Prostate gland (tissue), 2 donors: ENCODE data around the gene GLRX3. TPM values are rescaled to one million over a fixed set of nuclear protein-coding genes. Genes with fewer than 3 reads are reported as not detected.

Experiments used
- DNase-seq: peaks from one replicate; pipeline ENCODE4 v3.0.0-alpha.2; 2019; ENCODE audit warnings: low spot score
- H3K27ac ChIP-seq, 2 donors: fragments of 200-600 bp; sonication (generic); 2 replicates each; pipeline ENCODE4 v1.5.1; 2017 to 2019
- H3K27me3 ChIP-seq: fragments of 200-600 bp; sonication (generic); replicated peaks from 2 replicates; pipeline ENCODE4 v1.5.1; 2019; ENCODE audit not compliant: insufficient read depth
- H3K36me3 ChIP-seq, 2 donors: fragments of 200-600 bp; sonication (generic); 1 replicate in 1 of 2; 2 replicates in 1 of 2; pipeline versions ENCODE4 v1.5.1 to v1.8.1; 2017 to 2019
- H3K4me1 ChIP-seq: fragments of 200-600 bp; sonication (generic); replicated peaks from 2 replicates; pipeline ENCODE4 v1.5.1; 2019
- H3K4me3 ChIP-seq, 2 donors: fragments of 200-600 bp; sonication (generic); 2 replicates each; pipeline ENCODE4 v1.5.1; 2017 to 2019
- H3K9me3 ChIP-seq: fragments of 200-600 bp; sonication (generic); 2 replicates; pipeline ENCODE4 v1.5.1; 2017
- POLR2A ChIP-seq: fragments of 450-650 bp; IDR thresholded peaks from one replicate; pipeline ENCODE4 v1.6.1; 2016; ENCODE audit warnings: antibody characterized with exemption, mild to moderate bottlenecking
- POLR2AphosphoS5 ChIP-seq: sonication (generic); formaldehyde crosslinking; IDR thresholded peaks from one replicate; pipeline ENCODE4 v1.6.1; 2017; ENCODE audit warnings: antibody characterized with exemption
- WGBS: methylation state at CpG from one replicate; pipeline ENCODE4 v1.1.5; 2018; 5-methylcytosine and 5-hydroxymethylcytosine counted together
- intact Hi-C: fragments of 100-400 bp; cut with DNase I; formaldehyde crosslinking; loops from one replicate; pipeline ENCODE4 v1.14.2; 2022
- total RNA-seq, 2 donors: library from RNA; depleted of rRNA; stranded (reverse); fragments of >200 nt; gene quantifications; one replicate each; pipeline ENCODE4 v1.1.0, GENCODE V29; 2016
- TF ChIP-seq, protein P1 (sequence below), 4 experiments: fragments of 200-600 bp in 2 of 4; fragments of 450-650 bp in 2 of 4; sonication (generic) in 2 of 4; IDR thresholded peaks; 1 replicate in 3 of 4; 2 replicates in 1 of 4; pipeline ENCODE4 v1.5.1; 2016 to 2019; ENCODE audit warnings: antibody characterized with exemption in 4 of 4, mild to moderate bottlenecking in 2 of 4, moderate library complexity in 2 of 4

GLRX3 gene
- total RNA-seq, 2 donors from 2014 or later, result 32.6 to 40.7 TPM

DNA sequence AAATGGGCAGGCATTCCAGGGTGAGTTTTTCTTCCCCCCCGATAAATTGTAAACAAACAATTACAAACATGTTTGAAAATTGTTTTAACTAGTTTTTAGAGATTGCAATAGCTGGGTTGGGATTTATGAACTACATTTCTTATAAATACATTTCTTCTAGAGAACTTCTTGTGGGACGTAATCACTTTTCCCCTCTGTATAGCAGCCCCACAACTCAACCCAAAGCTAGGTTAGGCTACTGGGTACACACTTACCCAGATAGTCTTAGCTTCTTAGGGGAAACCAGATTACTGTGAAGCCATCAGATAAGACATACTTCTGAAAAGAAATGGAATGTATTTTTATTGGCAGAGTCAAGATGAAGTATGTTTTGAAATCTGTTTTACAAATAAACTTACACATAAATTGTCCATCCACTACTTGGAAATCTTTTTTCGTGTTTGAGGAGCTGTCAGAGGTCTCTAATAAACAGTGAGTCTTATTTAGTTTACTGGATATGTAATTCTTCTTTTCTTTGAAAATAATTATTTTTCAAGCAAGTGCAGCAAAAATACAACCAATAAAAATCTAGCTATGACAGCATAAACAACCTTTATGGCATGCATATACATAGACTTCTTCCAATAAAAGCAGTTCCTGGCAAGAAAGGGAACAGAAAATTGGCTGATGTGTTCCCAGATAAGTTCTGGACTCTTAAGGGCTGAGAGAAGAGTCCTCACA, 8.0 kb upstream of the GLRX3 start:
- Histone ChIP-seq H3K36me3 (no peaks in the 10 kb centered on the region), H3K27me3 (no peaks in the 10 kb centered on the region), H3K4me3 (no peak overlapping the region), H3K4me1 (no peaks in the 10 kb centered on the region), H3K9me3 (no peaks in the 10 kb centered on the region), H3K27ac (no peak overlapping the region)
- TF ChIP-seq POLR2A (no peak), POLR2AphosphoS5 (no peak)
- TF ChIP-seq, protein P1, sequence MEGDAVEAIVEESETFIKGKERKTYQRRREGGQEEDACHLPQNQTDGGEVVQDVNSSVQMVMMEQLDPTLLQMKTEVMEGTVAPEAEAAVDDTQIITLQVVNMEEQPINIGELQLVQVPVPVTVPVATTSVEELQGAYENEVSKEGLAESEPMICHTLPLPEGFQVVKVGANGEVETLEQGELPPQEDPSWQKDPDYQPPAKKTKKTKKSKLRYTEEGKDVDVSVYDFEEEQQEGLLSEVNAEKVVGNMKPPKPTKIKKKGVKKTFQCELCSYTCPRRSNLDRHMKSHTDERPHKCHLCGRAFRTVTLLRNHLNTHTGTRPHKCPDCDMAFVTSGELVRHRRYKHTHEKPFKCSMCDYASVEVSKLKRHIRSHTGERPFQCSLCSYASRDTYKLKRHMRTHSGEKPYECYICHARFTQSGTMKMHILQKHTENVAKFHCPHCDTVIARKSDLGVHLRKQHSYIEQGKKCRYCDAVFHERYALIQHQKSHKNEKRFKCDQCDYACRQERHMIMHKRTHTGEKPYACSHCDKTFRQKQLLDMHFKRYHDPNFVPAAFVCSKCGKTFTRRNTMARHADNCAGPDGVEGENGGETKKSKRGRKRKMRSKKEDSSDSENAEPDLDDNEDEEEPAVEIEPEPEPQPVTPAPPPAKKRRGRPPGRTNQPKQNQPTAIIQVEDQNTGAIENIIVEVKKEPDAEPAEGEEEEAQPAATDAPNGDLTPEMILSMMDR (IDR thresholded peaks at IDR 0.05), result no peak
- 25% methylated on average over 3 of the region's 3 CpGs for WGBS
- no peak for DNase-seq
- intact Hi-C loops, result loop anchor here (10.0 kb wide), 1 partner anchor 1093 kb away; no protein-coding TSS in a partner anchor

DNA sequence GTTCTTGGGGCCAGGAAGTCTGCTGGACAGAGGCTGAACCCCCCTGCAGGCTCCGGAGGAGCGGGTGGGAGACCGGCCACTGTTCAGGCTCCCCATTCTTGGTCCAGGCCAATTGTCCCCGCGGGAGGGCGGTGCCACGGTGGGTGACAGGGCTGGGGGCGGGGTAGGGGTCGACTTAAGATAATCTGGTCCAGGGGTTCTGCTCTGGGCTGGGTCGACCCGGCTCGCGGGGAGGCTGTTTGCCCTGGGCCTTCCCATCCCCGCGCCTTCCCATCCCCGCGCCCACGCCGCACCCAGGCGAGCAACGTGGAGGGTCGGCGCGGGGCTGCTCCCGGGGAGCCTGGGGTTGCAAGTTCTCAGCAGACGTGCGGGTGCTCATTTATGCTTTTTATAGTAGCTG, 7.3 kb upstream of the GLRX3 start:
- Histone ChIP-seq H3K36me3 (no peaks in the 10 kb centered on the region), H3K27me3 (no peaks in the 10 kb centered on the region), H3K4me3 (no peak overlapping the region), H3K4me1 (no peaks in the 10 kb centered on the region), H3K27ac (no peak overlapping the region), H3K9me3 (no peaks in the 10 kb centered on the region)
- no peak for DNase-seq
- intact Hi-C loops, result loop anchor here (10.0 kb wide), 1 partner anchor 1094 kb away; no protein-coding TSS in a partner anchor
- 25% methylated on average over 27 of the region's 27 CpGs for WGBS
- TF ChIP-seq POLR2AphosphoS5 (no peak), POLR2A (no peak)
- TF ChIP-seq, protein P1 (IDR thresholded peaks at IDR 0.05), result no peak

DNA sequence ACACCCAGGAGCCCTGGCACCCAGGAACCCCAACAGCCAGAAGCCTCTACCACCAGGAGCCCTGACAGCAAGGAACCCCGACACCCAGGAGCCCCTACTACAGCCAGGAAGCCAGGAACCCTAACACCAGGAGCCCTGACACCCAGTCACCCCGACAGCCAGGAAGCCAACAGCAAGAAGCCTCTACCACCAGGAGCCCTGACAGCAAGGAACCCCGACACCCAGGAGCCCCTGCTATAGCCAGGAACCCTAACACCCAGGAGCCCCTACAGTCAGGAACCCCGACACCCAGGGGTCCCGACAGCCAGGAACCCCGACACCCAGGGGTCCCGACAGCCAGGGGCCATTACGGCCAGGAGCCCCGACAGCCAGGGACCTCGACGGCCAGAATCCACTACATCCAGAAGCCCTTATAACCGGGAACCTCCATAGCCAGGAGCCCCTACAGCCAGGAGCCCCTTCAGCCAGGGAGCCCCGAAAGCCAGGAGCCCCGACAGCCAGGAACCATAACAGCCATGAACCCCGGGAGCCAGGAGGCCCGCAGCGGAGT, 440 bp upstream of the GLRX3 start:
- intact Hi-C loops, result loop anchor here (2.0 kb wide), 1 partner anchor 25 kb away; the partner anchor contains the start of gene C10orf143
- TF ChIP-seq, protein P1 (IDR thresholded peaks at IDR 0.05), result no peak
- peak overlapping the region; percentile 76 to 78 for H3K27ac ChIP-seq
- peak overlapping the region; percentile 86 to 92 for H3K4me3 ChIP-seq
- no peaks in the 10 kb centered on the region for H3K9me3 ChIP-seq
- no peak for DNase-seq
- WGBS, result 8% methylated on average over 12 of the region's 17 CpGs
- peaks cover 9% of the 10 kb centered on the region for H3K4me1 ChIP-seq
- no peaks in the 10 kb centered on the region for H3K27me3 ChIP-seq
- H3K36me3 ChIP-seq, result no peaks in the 10 kb centered on the region

DNA sequence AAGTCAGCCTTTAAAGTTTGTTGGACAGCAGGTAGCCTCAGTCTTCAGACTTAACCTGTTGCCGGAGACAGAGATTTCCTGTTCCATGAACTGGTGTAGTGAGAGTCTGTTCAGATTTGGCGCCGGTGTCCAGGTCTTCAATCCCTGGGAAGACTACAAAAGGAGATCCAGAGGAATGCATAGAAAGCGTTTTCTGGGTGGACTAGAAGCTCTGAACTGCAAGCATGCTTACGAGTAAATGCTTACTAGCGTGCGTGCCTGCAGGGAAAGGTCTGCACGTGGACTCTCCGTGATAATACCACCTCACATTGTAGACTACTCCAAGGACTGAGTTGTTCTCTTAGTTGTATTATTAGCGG, 878 bp downstream of the GLRX3 start:
- Histone ChIP-seq H3K36me3 (no peaks in the 10 kb centered on the region), H3K4me1 (peaks cover 9% of the 10 kb centered on the region), H3K27ac (peak overlapping the region; percentile 76 to 78), H3K4me3 (peak overlapping the region; percentile 86 to 92), H3K9me3 (no peaks in the 10 kb centered on the region), H3K27me3 (no peaks in the 10 kb centered on the region)
- intact Hi-C loops, result loop anchor here (2.0 kb wide), 1 partner anchor 26 kb away; the partner anchor contains the start of gene C10orf143
- no peak for DNase-seq
- 2% methylated on average over 10 of the region's 10 CpGs for WGBS
- no peak for TF ChIP-seq POLR2AphosphoS5
- no peak for TF ChIP-seq POLR2A
- TF ChIP-seq, protein P1 (IDR thresholded peaks at IDR 0.05), result no peak
